ENCODE results near the gene THYN1. TPM values are rescaled to one million over a fixed set of nuclear protein-coding genes. Genes with fewer than 3 reads are reported as not detected.

The THYN1 gene
- total RNA-seq, 1 donor from 2014 or later, result 89.4 TPM

DNA sequence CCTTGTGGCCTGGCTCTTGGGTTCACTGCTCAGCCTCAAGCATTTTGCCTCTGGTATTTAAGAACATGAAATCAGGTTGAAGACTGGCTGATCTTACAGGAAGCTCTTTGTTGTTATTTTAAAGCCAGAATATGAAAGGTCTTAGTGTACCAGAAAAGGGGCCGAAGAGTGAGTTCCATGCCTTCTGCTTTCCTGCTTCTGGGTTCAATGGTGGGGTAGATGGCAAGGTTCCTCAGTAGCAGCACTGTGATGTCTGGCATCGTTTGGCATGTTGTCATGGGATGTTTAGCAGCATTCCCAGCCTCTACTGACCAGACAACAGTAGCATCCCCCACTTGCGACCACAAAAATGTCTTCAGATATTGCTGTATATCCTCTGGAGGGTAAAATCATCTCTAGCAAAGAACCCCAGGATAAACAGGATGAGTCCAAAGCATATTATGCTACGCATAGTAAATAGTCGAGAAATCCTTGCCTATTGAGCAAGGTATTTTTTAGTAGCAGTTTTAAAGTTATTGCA is 26.3 kb downstream of the THYN1 start:
- Histone ChIP-seq H3K27me3 (ENCODE audit: control insufficient read depth, insufficient read depth, low read length) (no peaks in the 10 kb centered on the region), H3K36me3 (ENCODE audit: control insufficient read depth, insufficient read depth, low read length) (peaks cover 2% of the 10 kb centered on the region), H3K4me3 (ENCODE audit: low read depth, low read length) (no peak overlapping the region)
- no peak for TF ChIP-seq CTCF (IDR thresholded peaks at IDR 0.05; ENCODE audit: insufficient read depth, low read length, poor library complexity, severe bottlenecking)
- no peak for DNase-seq (ENCODE audit: low read depth)

DNA sequence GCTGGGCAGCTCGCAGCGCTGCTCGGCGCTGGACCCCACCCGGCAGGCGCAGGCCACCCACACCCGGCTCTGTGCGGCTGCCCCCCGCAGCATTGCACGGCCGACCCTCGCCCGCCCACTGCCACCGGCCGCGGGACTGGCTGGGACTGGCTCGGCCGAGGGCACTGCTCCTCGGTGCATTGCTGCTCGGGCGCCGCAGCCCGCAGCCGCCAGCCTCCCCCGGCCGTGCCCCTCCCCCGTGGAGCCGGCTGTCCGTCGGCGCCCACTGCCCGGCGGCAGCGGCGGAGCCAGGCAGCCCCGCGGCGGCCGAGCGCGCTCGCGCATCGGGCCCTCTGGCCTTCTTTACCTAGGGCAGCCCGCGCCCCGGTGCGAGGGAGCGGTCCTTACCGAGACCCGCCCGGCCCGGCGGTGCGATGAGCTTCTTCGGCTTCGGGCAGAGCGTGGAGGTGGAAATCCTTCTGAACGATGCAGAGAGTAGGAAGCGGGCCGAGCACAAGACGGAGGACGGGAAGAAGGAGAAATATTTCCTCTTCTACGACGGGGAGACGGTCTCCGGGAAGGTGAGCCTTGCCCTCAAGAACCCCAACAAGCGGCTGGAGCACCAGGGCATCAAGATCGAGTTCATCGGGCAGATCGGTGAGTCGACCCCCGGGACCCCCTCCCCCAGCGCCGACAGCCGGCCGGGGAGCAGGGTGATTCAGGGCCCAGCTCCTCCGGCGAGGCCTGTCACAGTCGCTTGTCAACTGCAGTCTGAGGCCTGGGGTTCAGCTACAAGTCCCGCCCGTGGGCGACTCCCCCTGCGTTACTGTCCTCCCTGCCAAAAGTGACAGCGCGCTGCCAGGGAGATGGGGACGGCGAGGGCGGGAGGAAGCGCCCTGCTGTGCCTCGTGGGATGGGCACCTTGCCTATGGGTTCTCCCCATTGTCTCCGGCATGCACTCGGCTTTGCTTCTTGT is 28.2 kb downstream of the THYN1 start:
- H3K4me3 ChIP-seq (ENCODE audit: low read depth, low read length), result peak overlapping the region; percentile 73
- no peak for DNase-seq (ENCODE audit: low read depth)
- TF ChIP-seq CTCF (IDR thresholded peaks at IDR 0.05; ENCODE audit: insufficient read depth, low read length, poor library complexity, severe bottlenecking), result no peak

DNA sequence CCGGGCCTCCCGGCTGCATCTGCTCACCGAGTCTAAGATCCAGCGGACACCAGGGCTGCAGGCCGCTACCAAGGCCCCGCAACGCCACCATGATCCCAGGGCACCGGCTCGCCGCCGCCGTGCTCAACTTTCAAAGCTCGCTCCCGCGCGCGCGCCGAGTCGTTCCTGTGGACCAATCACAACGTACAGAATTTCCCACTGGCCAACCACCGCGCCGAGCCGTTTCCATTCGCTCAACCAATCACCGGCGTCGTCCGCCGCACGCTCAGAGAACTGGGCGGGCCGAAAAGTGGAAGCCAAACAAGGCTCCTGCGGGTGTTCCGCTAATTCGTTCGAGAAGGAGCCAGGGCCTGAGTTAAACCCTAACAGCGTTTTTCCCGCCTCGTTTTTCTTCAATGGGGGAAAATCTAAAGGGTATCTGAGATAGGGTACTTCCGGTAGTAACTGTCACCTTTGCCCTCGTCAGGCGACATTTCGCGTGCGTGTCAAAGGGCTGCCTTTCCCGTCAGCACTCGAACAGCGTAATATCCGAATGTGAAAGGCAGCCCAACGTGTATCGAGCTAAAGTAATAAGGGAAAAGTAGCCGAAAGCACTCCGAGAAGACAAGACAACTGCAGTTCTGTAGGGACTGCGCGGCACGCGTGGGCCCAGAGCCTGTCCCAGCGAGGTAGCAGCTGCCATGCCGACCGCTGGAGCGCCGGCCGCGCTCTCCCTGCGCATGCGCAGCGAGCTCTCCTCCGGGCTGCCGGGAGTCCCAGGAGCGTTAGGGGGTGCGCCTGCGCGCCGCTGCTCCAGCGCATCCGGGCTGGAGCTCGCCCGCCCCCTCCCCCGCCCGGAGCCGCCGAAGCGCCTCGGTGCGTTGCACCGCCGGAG is 29.1 kb downstream of the THYN1 start, which contains the start of the genes NCAPD3 and VPS26B:
NCAPD3 (minus strand) TSS at position 132 of the 874 bp plus-strand sequence; CDS start at position 91, 41 bp downstream.
VPS26B (plus strand) TSS at position 836 of the 874 bp plus-strand sequence. CDS start 452 bp downstream, outside the sequence.
- H3K36me3 ChIP-seq (ENCODE audit: control insufficient read depth, insufficient read depth, low read length), result no peaks in the 10 kb centered on the region
- no peaks in the 10 kb centered on the region for H3K27me3 ChIP-seq (ENCODE audit: control insufficient read depth, insufficient read depth, low read length)
- no peak for TF ChIP-seq CTCF (IDR thresholded peaks at IDR 0.05; ENCODE audit: insufficient read depth, low read length, poor library complexity, severe bottlenecking)

More for the DNA sequence above, 28.2 kb downstream of the THYN1 start:
- no peaks in the 10 kb centered on the region for H3K36me3 ChIP-seq (ENCODE audit: control insufficient read depth, insufficient read depth, low read length)
- no peaks in the 10 kb centered on the region for H3K27me3 ChIP-seq (ENCODE audit: control insufficient read depth, insufficient read depth, low read length)

DNA sequence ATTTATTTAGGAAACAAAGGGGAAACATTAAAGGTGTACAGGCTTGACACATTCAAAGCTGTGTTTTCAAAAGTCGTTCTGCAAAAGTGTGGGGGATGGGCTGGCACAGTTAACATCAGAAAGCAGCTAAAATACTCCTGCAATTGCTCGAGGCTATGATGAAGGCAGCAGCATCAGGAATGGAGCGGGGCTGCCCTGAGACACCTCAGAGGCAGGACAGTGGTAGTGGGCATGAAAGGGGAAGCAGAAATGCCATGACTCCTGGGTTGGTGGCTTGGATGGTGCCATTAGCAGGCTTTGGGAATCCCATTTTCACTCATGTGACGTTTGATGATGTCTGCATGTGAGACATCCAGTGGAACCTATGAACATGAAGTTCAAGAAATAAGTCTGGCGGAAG is 30.0 kb downstream of the THYN1 start:
- no peak for DNase-seq (ENCODE audit: low read depth)
- Histone ChIP-seq H3K4me3 (ENCODE audit: low read depth, low read length) (peak overlapping the region; percentile 73), H3K27me3 (ENCODE audit: control insufficient read depth, insufficient read depth, low read length) (no peaks in the 10 kb centered on the region), H3K36me3 (ENCODE audit: control insufficient read depth, insufficient read depth, low read length) (no peaks in the 10 kb centered on the region)
- no peak for TF ChIP-seq CTCF (IDR thresholded peaks at IDR 0.05; ENCODE audit: insufficient read depth, low read length, poor library complexity, severe bottlenecking)

More for the DNA sequence above, 29.1 kb downstream of the THYN1 start, which contains the start of the genes NCAPD3 and VPS26B:
- peak within 1 kb of the TSS; percentile 73 for H3K4me3 ChIP-seq (ENCODE audit: low read depth, low read length)
- DNase-seq (ENCODE audit: low read depth), result peak; percentile 77

GRCh38 chr11:134216816-134217215 is 36.3 kb downstream of the THYN1 start:
- Histone ChIP-seq H3K4me3 (ENCODE audit: low read depth, low read length) (no peak overlapping the region), H3K27me3 (ENCODE audit: control insufficient read depth, insufficient read depth, low read length) (no peaks in the 10 kb centered on the region), H3K36me3 (ENCODE audit: control insufficient read depth, insufficient read depth, low read length) (no peaks in the 10 kb centered on the region)
- no peak for DNase-seq (ENCODE audit: low read depth)
- no peak for TF ChIP-seq CTCF (IDR thresholded peaks at IDR 0.05; ENCODE audit: insufficient read depth, low read length, poor library complexity, severe bottlenecking)
